Uterus (tissue), 4 donors: ENCODE data around the gene PACRG. TPM values are rescaled to one million over a fixed set of nuclear protein-coding genes. Genes with fewer than 3 reads are reported as not detected.

ENCODE experiments used
- DNase-seq, 2 donors: peaks; one replicate each; pipeline ENCODE4 v3.0.0-alpha.2; 2019 to 2020
- H3K27ac ChIP-seq, 2 donors: fragments of 200-600 bp; sonication (generic); 1 replicate in 1 of 2; 2 replicates in 1 of 2; pipeline ENCODE4 v1.5.1; 2016 to 2018
- H3K27me3 ChIP-seq, 2 donors: fragments of 200-600 bp; sonication (generic); one replicate each; pipeline ENCODE4 v1.5.1; 2018 to 2019; ENCODE audit warnings: control low read depth in 1 of 2
- H3K36me3 ChIP-seq, 2 donors: fragments of 200-600 bp; sonication (generic); one replicate each; pipeline ENCODE4 v1.5.1; 2019; ENCODE audit warnings: control low read depth in 1 of 2
- H3K4me1 ChIP-seq, 2 donors: fragments of 200-600 bp; sonication (generic); one replicate each; pipeline ENCODE4 v1.5.1; 2018 to 2019; ENCODE audit warnings: control low read depth in 1 of 2
- H3K4me3 ChIP-seq, 2 donors: fragments of 200-600 bp; sonication (generic); 1 replicate in 1 of 2; 2 replicates in 1 of 2; pipeline ENCODE4 v1.5.1; 2018 to 2019; ENCODE audit warnings: mild to moderate bottlenecking in 1 of 2
- H3K9me3 ChIP-seq, 2 donors: fragments of 200-600 bp; sonication (generic); one replicate each; pipeline ENCODE4 v1.5.1; 2019; ENCODE audit warnings: control low read depth in 1 of 2
- CTCF ChIP-seq, 4 experiments: fragments of 200-600 bp in 2 of 4; fragments of 450-650 bp in 2 of 4; sonication (generic) in 2 of 4; IDR thresholded peaks; one replicate each; pipeline ENCODE4 v1.5.1; 2016 to 2019; ENCODE audit warnings: antibody characterized with exemption in 4 of 4, mild to moderate bottlenecking in 2 of 4, moderate library complexity in 1 of 4
- POLR2A ChIP-seq, 2 donors: fragments of 450-650 bp; IDR thresholded peaks; one replicate each; pipeline ENCODE4 v1.6.1; 2016; ENCODE audit warnings: antibody characterized with exemption in 2 of 2, mild to moderate bottlenecking in 1 of 2, moderate library complexity in 1 of 2
- intact Hi-C: fragments of 100-400 bp; cut with DNase I; formaldehyde crosslinking; loops from one replicate; pipeline ENCODE4 v1.15.1; 2023; ENCODE audit warnings: low total_unique reads
- total RNA-seq, 4 donors: library from RNA; depleted of rRNA in 3 of 4; stranded (reverse); fragments of >200 nt in 3 of 4; gene quantifications; one replicate each; pipeline versions ENCODE4 v1.1.0 to v1.2.4, GENCODE V29; 2014 to 2023
- donor health status: DM: yes; HTN: yes; CAD: no.

Gene PACRG
- total RNA-seq, 4 donors from 2014 or later: 4.6 to 12.3 (median 7.5) TPM

- no peak overlapping the region for H3K4me3 ChIP-seq
- no peak overlapping the region for H3K27ac ChIP-seq
- no peaks in the 10 kb centered on the region for H3K9me3 ChIP-seq
- DNase-seq: no peak
- no peak for TF ChIP-seq POLR2A (IDR thresholded peaks at IDR 0.05)
- no peak for TF ChIP-seq CTCF (IDR thresholded peaks at IDR 0.05)
- H3K36me3 ChIP-seq: no peaks in the 10 kb centered on the region
- peaks cover 0 to under 1% of the 10 kb centered on the region in 2 donors for H3K4me1 ChIP-seq
- H3K27me3 ChIP-seq: no peaks in the 10 kb centered on the region
- intact Hi-C loops: no loop called here
Measured at GRCh38 chr6:162688751-162689345, 38.9 kb upstream of the PACRG start.

GRCh38 chr6:162690158-162690557 is 37.6 kb upstream of the PACRG start:
- no peak overlapping the region for H3K27ac ChIP-seq
- no peak for DNase-seq
- TF ChIP-seq POLR2A (IDR thresholded peaks at IDR 0.05): no peak
- TF ChIP-seq CTCF (IDR thresholded peaks at IDR 0.05): no peak
- H3K27me3 ChIP-seq: no peaks in the 10 kb centered on the region
- H3K36me3 ChIP-seq: no peaks in the 10 kb centered on the region
- H3K9me3 ChIP-seq: no peaks in the 10 kb centered on the region
- H3K4me1 ChIP-seq: no peaks in the 10 kb centered on the region
- no peak overlapping the region for H3K4me3 ChIP-seq
- intact Hi-C loops: no loop called here

GRCh38 chr6:162697872-162698403 is 29.8 kb upstream of the PACRG start:
- TF ChIP-seq CTCF (IDR thresholded peaks at IDR 0.05) (no peak), POLR2A (IDR thresholded peaks at IDR 0.05) (no peak)
- H3K27me3 ChIP-seq: no peaks in the 10 kb centered on the region
- H3K4me1 ChIP-seq: no peaks in the 10 kb centered on the region
- H3K4me3 ChIP-seq: no peak overlapping the region
- no peaks in the 10 kb centered on the region for H3K9me3 ChIP-seq
- DNase-seq: no peak
- intact Hi-C loops: no loop called here
- no peaks in the 10 kb centered on the region for H3K36me3 ChIP-seq
- no peak overlapping the region for H3K27ac ChIP-seq

- intact Hi-C loops: no loop called here
- no peak for DNase-seq
- H3K9me3 ChIP-seq: no peaks in the 10 kb centered on the region
- H3K4me3 ChIP-seq: no peak overlapping the region
- no peaks in the 10 kb centered on the region for H3K4me1 ChIP-seq
- H3K27ac ChIP-seq: no peak overlapping the region
- TF ChIP-seq POLR2A (IDR thresholded peaks at IDR 0.05) (no peak), CTCF (IDR thresholded peaks at IDR 0.05) (no peak)
- no peaks in the 10 kb centered on the region for H3K36me3 ChIP-seq
- H3K27me3 ChIP-seq: no peaks in the 10 kb centered on the region
Measured at GRCh38 chr6:162698440-162698839, 29.3 kb upstream of the PACRG start.

GRCh38 chr6:162699961-162700360 is 27.8 kb upstream of the PACRG start:
- intact Hi-C loops: no loop called here
- no peak overlapping the region for H3K4me3 ChIP-seq
- H3K27me3 ChIP-seq: no peaks in the 10 kb centered on the region
- H3K27ac ChIP-seq: no peak overlapping the region
- no peaks in the 10 kb centered on the region for H3K9me3 ChIP-seq
- no peaks in the 10 kb centered on the region for H3K4me1 ChIP-seq
- no peak for DNase-seq
- TF ChIP-seq CTCF (IDR thresholded peaks at IDR 0.05) (no peak), POLR2A (IDR thresholded peaks at IDR 0.05) (no peak)
- H3K36me3 ChIP-seq: no peaks in the 10 kb centered on the region
